Left lung (tissue), 10 donors: ENCODE measurements around the gene EIF5AL1. TPM values are rescaled to one million over a fixed set of nuclear protein-coding genes. Genes with fewer than 3 reads are reported as not detected.

Experiments used
- ATAC-seq: fragments of 200-7000 bp; cut with Tn5 transposase; one replicate; pipeline ENCODE4 v1.9.1; 2020; ENCODE audit warnings: moderate library complexity
- DNase-seq, 4 donors: peaks; one replicate each; pipeline ENCODE4 v3.0.0-alpha.2; 2013 to 2020
- H3K27ac ChIP-seq, 2 donors: fragments of 200-600 bp; sonication (generic) in 1 of 2; one replicate each; pipeline versions ENCODE4 v1.5.0 to v1.8.0; 2020 to 2021
- H3K27me3 ChIP-seq, 2 donors: fragments of 200-600 bp; sonication (generic) in 1 of 2; one replicate each; pipeline versions ENCODE4 v1.5.0 to v1.8.0; 2020 to 2021
- H3K36me3 ChIP-seq, 2 donors: fragments of 200-600 bp; sonication (generic) in 1 of 2; one replicate each; pipeline versions ENCODE4 v1.5.0 to v1.8.0; 2020 to 2021
- H3K4me1 ChIP-seq, 2 donors: fragments of 200-600 bp; one replicate each; pipeline ENCODE4 v1.8.0; 2021
- H3K4me3 ChIP-seq, 2 donors: fragments of 200-600 bp; sonication (generic) in 1 of 2; one replicate each; pipeline versions ENCODE4 v1.5.0 to v1.8.0; 2020 to 2021; ENCODE audit warnings: mild to moderate bottlenecking in 1 of 2
- H3K9me3 ChIP-seq, 2 donors: fragments of 200-600 bp; sonication (generic) in 1 of 2; one replicate each; pipeline versions ENCODE4 v1.5.0 to v1.8.0; 2020 to 2021
- CTCF ChIP-seq, 2 donors: fragments of 200-600 bp; sonication (generic) in 1 of 2; IDR thresholded peaks; one replicate each; pipeline versions ENCODE4 v1.5.0 to v1.8.0; 2021; ENCODE audit warnings: antibody characterized with exemption in 2 of 2
- intact Hi-C, 2 donors: fragments of 100-400 bp; cut with DNase I; formaldehyde crosslinking; loops; one replicate each; pipeline versions ENCODE4 v1.11.2 to v1.14.2; 2022
- polyA plus RNA-seq, 6 donors: library from polyadenylated mRNA; unstranded; fragments of 120-200 nt; gene quantifications; one replicate each; pipeline ENCODE4 v1.2.1, GENCODE V29; 2013; ENCODE audit not compliant: insufficient read length in 6 of 6
- total RNA-seq, 2 donors: library from RNA; stranded (reverse); fragmentation: NEBNext Ultra II Directional; extraction: Animal tissue kit (Norgen Biotek cat#: 25700); gene quantifications; one replicate each; pipeline ENCODE4 v1.2.1, GENCODE V29; 2021
- donor health status: DM: no; HTN: yes; CAD: no.
- donor health status: DM: no; HTN: no; CAD: no.

Gene EIF5AL1
- total and polyA plus RNA-seq, 8 donors: 0.18 to 3.5 (median 0.86) TPM

GRCh38 chr10:79484476-79484875 is 27.9 kb upstream of the EIF5AL1 start:
- peak overlapping the region in 1 of 2 donors; percentile 55 for H3K27ac ChIP-seq
- intact Hi-C loops: no loop called here
- H3K4me3 ChIP-seq: no peak overlapping the region
- no peak for TF ChIP-seq CTCF (IDR thresholded peaks at IDR 0.05)
- no peaks in the 10 kb centered on the region for H3K27me3 ChIP-seq
- H3K36me3 ChIP-seq: no peaks in the 10 kb centered on the region
- H3K4me1 ChIP-seq: peaks cover 0 to 7% of the 10 kb centered on the region in 2 donors
- no peak for ATAC-seq
- H3K9me3 ChIP-seq: no peaks in the 10 kb centered on the region
- peak in 1 of 4 donors; percentile 10 for DNase-seq

GRCh38 chr10:79487296-79488194 is 24.8 kb upstream of the EIF5AL1 start:
- no peaks in the 10 kb centered on the region for H3K27me3 ChIP-seq
- intact Hi-C loops: no loop called here
- TF ChIP-seq CTCF (IDR thresholded peaks at IDR 0.05): peak; percentile 38 to 81
- DNase-seq: peak in 2 of 4 donors; percentile 57
- no peaks in the 10 kb centered on the region for H3K9me3 ChIP-seq
- H3K36me3 ChIP-seq: no peaks in the 10 kb centered on the region
- H3K27ac ChIP-seq: peak overlapping the region; percentile 39 to 78
- peak; percentile 70 for ATAC-seq
- H3K4me3 ChIP-seq: no peak overlapping the region
- peaks cover 0 to 10% of the 10 kb centered on the region in 2 donors for H3K4me1 ChIP-seq

- H3K27me3 ChIP-seq: no peaks in the 10 kb centered on the region
- H3K4me1 ChIP-seq: peaks cover 0 to 10% of the 10 kb centered on the region in 2 donors
- H3K36me3 ChIP-seq: no peaks in the 10 kb centered on the region
- DNase-seq (peak in 1 of 4 donors; percentile 78), ATAC-seq (peak; percentile 87)
- no peak overlapping the region for H3K4me3 ChIP-seq
- intact Hi-C loops: no loop called here
- H3K9me3 ChIP-seq: no peaks in the 10 kb centered on the region
- TF ChIP-seq CTCF (IDR thresholded peaks at IDR 0.05): no peak
- peak overlapping the region; percentile 39 to 78 for H3K27ac ChIP-seq
Measured at GRCh38 chr10:79488336-79488735, 24.0 kb upstream of the EIF5AL1 start.

GRCh38 chr10:79488870-79489269 is 23.5 kb upstream of the EIF5AL1 start:
- Histone ChIP-seq H3K36me3 (no peaks in the 10 kb centered on the region), H3K27me3 (no peaks in the 10 kb centered on the region), H3K4me1 (peaks cover 0 to 10% of the 10 kb centered on the region in 2 donors), H3K9me3 (no peaks in the 10 kb centered on the region), H3K27ac (peak overlapping the region in 1 of 2 donors; percentile 78), H3K4me3 (no peak overlapping the region)
- ATAC-seq (no peak), DNase-seq (peak in 1 of 4 donors; percentile 10)
- intact Hi-C loops: no loop called here
- TF ChIP-seq CTCF (IDR thresholded peaks at IDR 0.05): no peak

GRCh38 chr10:79490400-79491142 is 21.8 kb upstream of the EIF5AL1 start:
- Histone ChIP-seq H3K4me3 (no peak overlapping the region), H3K36me3 (no peaks in the 10 kb centered on the region), H3K27ac (peak overlapping the region in 1 of 2 donors; percentile 27), H3K27me3 (no peaks in the 10 kb centered on the region), H3K9me3 (no peaks in the 10 kb centered on the region), H3K4me1 (peaks cover 0 to 10% of the 10 kb centered on the region in 2 donors)
- no peak for TF ChIP-seq CTCF (IDR thresholded peaks at IDR 0.05)
- intact Hi-C loops: no loop called here
- DNase-seq (peak in 2 of 4 donors; percentile 38 to 58), ATAC-seq (peak; percentile 18)
